ENCODE results near the gene MBD3.
"Not testable (repeated sequence)": the region's sequence is repeated elsewhere in the genome, so short reads cannot be mapped to it uniquely, and the experiment has no call there.

Gene MBD3

DNA sequence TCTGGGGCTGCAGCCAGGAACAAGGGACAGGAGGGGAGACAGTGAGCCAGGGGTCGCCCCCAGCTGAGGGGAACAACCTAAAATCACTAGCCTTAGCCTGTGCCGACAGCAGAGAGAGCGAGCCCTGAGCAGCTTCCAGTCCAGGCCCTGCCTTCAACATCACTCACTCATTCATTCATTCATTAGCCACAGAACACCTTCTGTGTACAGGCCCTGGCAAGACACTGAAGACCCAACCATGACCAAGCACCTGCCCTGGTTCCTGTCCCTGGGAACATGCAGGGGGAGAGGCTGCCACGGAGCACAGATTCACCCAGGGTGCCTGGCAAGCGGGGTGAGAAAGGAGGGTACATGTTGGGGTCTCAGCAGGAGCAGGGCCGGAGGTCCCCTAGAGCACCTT is 29.4 kb downstream of the MBD3 start:
- no peaks in the 10 kb centered on the region for H3K4me1 ChIP-seq (ENCODE audit: insufficient read depth, low read length)
- H3K36me3 ChIP-seq (ENCODE audit: insufficient read depth, low read length), result no peaks in the 10 kb centered on the region
- H3K9me3 ChIP-seq (ENCODE audit: control insufficient read depth, insufficient read depth, low read length), result no peaks in the 10 kb centered on the region
- no peak overlapping the region for H3K9ac ChIP-seq (ENCODE audit: low read depth, low read length)

- no peaks in the 10 kb centered on the region for H3K36me3 ChIP-seq (ENCODE audit: insufficient read depth, low read length)
- no peak overlapping the region for H3K9ac ChIP-seq (ENCODE audit: low read depth, low read length)
Measured at GRCh38 chr19:1561236-1561842, 31.3 kb downstream of the MBD3 start.

DNA sequence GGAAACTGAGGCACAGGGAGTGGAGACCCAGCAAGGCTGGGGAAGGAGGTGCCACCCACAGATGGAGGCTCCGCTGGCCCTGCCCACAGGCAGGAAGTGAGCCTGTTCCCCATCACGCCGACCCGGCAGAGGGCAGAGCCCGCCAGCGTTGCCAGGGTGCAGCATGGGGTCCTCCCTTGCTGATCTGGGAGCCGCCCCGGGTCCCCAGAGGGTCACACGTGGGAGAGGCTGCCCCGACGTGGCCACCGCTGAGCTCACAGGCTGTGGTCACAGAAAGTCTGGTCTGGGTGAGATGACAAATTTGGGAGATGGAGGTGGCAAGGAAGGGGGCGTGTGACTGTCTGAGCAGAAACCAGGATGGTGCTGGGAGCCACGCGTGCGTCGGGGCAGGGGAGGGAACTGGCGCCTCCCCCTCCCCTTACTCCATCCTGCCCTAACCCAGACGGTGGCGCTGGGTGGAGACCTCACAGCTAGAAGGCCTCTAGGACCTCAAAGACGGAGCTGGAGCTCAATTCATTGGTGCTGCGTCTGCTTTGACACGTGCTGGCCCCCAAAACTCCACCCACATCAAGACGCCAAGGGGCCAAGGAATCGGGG is 32.3 kb downstream of the MBD3 start:
- Histone ChIP-seq H3K4me1 (ENCODE audit: insufficient read depth, low read length) (no peaks in the 10 kb centered on the region), H3K9me3 (ENCODE audit: control insufficient read depth, insufficient read depth, low read length) (no peaks in the 10 kb centered on the region), H3K36me3 (ENCODE audit: insufficient read depth, low read length) (no peaks in the 10 kb centered on the region), H3K9ac (ENCODE audit: low read depth, low read length) (no peak overlapping the region)

More at GRCh38 chr19:1561236-1561842, 31.3 kb downstream of the MBD3 start:
- no peaks in the 10 kb centered on the region for H3K9me3 ChIP-seq (ENCODE audit: control insufficient read depth, insufficient read depth, low read length)
- no peaks in the 10 kb centered on the region for H3K4me1 ChIP-seq (ENCODE audit: insufficient read depth, low read length)

DNA sequence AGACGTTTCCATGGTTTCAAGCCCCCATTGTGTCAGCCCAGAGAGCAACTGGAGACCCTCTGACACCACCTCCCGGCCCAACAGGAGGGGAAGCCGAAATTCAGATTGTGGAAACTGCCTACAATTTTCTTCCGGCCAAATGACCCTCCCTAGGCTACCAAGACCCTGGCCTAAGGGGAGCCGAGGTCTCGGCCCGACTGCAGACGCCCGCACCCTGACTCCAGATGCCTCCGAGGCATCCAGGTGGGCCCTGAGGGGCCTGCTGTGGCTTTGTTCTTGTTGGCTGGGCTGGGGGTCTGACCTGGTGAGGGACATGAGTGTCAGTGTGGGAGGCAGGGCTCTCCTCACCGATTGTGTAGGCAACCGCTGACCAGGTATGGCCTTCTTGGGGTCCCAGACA is 34.1 kb downstream of the MBD3 start:
- H3K36me3 ChIP-seq (ENCODE audit: insufficient read depth, low read length), result no peaks in the 10 kb centered on the region
- H3K9ac ChIP-seq (ENCODE audit: low read depth, low read length), result no peak overlapping the region
- H3K4me1 ChIP-seq (ENCODE audit: insufficient read depth, low read length), result no peaks in the 10 kb centered on the region
- H3K9me3 ChIP-seq (ENCODE audit: control insufficient read depth, insufficient read depth, low read length), result no peaks in the 10 kb centered on the region

- no peak overlapping the region for H3K9ac ChIP-seq (ENCODE audit: low read depth, low read length)
- H3K36me3 ChIP-seq (ENCODE audit: insufficient read depth, low read length), result no peaks in the 10 kb centered on the region
- no peaks in the 10 kb centered on the region for H3K9me3 ChIP-seq (ENCODE audit: control insufficient read depth, insufficient read depth, low read length)
- H3K4me1 ChIP-seq (ENCODE audit: insufficient read depth, low read length), result no peaks in the 10 kb centered on the region
Measured at GRCh38 chr19:1556390-1557070, 36.1 kb downstream of the MBD3 start.

DNA sequence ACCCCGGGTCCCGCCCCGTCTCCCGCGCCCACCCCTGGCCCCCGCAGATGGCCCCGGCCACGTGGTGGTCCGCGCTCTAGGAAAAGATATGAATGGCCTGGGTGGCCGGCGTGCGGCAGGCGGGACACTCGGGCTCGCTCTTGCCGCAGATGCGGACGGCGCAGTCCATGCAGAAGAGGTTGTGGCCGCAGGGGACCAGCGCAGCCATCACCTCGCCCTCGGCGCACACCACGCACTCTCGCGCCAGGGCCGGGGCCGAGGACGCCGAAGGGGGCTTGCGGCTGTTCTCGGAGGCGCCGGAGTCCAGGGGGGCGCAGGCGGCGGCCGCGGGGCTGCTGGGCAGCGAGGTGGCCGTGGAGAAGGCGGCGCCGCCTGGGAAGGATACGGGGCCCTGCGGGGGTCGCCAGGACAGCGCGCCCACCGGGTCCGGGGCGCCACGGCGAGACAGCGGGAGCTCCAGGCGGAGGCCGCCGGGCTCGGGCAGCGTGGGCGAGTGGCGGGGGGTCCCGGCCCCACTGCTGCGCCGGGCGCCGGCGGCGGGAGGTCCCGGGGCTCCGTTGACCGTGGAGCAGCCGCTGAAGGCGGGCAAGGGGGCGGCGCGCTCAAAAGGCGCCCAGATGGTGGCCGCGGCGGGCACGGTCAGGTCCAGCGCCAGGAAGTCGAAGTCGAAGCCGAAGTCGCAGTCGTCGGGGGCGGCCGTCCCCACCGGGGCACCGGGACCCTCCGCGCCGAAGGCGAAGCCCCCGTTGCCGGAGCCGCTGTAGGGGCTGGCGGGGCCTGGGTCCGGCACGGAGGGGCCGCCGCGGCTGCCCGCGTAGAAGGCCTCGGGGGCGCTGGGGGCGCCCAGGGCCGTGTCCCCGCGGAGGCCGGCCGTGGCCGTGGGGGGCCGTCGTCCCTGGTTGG is 36.9 kb downstream of the MBD3 start:
- Histone ChIP-seq H3K36me3 (ENCODE audit: insufficient read depth, low read length) (no peaks in the 10 kb centered on the region), H3K9ac (ENCODE audit: low read depth, low read length) (no peak overlapping the region), H3K4me1 (ENCODE audit: insufficient read depth, low read length) (no peaks in the 10 kb centered on the region), H3K9me3 (ENCODE audit: control insufficient read depth, insufficient read depth, low read length) (no peaks in the 10 kb centered on the region)

DNA sequence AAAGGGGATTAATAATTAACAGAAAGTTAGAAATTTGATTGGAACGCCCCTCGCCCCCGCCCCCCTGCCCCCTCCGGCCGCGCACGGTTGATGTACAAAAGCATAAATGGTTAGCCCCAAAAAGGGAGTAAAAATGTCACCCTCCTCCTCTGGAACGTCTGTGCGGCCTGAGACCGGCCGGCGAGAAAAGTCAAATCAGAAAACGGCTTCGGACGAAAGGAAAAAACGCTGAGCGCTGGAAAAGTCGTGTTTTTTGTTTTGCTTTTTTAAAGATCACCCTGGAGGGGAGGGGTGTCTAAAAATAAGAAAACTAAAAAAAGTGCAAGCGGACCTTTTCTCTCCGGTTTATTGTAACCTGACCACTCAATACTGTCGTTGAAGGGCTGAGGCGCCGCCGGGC is 37.7 kb downstream of the MBD3 start:
- H3K4me1 ChIP-seq (ENCODE audit: insufficient read depth, low read length), result no peaks in the 10 kb centered on the region
- H3K9ac ChIP-seq (ENCODE audit: low read depth, low read length), result no peak overlapping the region
- H3K9me3 ChIP-seq (ENCODE audit: control insufficient read depth, insufficient read depth, low read length), result no peaks in the 10 kb centered on the region
- no peaks in the 10 kb centered on the region for H3K36me3 ChIP-seq (ENCODE audit: insufficient read depth, low read length)

GRCh38 chr19:1553415-1553814 is 39.2 kb downstream of the MBD3 start:
- Histone ChIP-seq H3K9me3 (ENCODE audit: control insufficient read depth, insufficient read depth, low read length) (no peaks in the 10 kb centered on the region), H3K36me3 (ENCODE audit: insufficient read depth, low read length) (no peaks in the 10 kb centered on the region), H3K4me1 (ENCODE audit: insufficient read depth, low read length) (no peaks in the 10 kb centered on the region), H3K9ac (ENCODE audit: low read depth, low read length) (no peak overlapping the region)

DNA sequence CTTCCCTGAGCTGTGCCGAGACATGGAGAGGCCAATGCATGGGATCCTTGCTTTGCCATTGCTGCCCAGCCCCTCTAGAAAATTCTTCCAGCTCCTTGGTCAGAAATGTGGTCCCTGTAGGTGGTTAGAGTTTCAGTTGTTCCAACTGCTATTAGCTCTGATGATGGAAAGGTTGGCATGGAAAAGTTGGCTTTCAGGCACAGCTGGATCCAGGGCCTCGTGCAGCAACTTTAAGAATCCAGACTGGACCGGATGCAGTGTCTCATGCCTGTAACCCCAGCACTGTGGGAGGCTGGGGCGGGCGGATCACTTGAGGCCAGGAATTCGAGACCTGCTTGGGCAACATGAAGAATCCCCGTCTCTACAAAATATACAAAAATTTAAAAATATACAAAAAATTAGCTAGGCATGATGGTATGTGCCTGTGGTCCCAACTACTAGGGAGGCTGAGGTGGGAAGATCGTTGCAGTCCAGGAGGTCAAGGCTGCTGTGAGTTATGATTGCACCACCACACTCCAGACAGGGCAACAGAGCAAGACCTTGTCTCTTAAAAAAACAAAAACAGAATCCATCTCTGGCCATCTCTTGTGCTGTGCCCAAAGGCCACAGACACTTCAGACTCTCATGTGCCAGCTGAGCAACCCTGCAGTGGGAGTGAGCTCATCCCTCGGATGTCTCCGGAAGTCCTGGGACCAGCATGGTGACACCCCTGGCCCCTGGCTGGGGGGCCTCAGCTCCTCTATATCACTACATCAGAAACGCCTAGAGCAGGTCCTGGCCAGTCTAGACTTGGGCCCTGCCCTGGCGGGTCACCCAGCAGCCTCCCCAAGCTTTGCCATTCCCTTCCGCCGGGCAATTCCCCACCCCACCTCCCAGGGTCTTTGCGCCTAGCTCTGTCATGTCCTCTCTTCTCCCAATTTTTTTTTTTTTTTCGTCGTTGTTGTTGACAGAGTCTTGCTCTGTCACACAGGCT is 41.3 kb downstream of the MBD3 start:
- H3K36me3 ChIP-seq (ENCODE audit: insufficient read depth, low read length), result no peaks in the 10 kb centered on the region
- H3K9ac ChIP-seq (ENCODE audit: low read depth, low read length), result no peak overlapping the region
- H3K4me1 ChIP-seq (ENCODE audit: insufficient read depth, low read length), result no peaks in the 10 kb centered on the region
- no peaks in the 10 kb centered on the region for H3K9me3 ChIP-seq (ENCODE audit: control insufficient read depth, insufficient read depth, low read length)

DNA sequence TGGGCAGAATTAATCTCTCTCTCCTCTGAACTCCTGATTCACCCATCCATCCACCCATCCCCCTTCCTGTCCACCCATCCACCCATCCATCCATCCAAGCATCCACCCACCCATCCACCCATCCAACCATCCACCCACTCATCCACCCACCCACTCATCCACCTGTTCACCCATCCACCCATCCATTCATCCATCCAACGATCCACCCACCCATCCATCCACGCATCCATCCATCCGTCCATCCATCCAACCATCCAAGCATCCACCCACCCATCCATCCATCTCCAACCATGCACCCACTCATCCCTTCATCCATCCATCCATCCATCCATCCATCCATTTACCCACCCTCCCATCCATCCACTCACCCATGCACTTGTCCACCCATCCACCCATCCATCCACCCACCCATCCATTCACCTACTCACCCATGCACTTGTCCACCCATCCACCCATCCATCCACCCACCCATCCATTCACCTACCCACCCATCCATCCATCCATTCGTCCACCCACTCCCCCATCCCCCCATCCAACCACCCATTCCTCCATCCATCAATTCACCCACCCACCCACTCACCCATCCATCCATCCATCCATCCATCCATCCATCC is 43.2 kb downstream of the MBD3 start:
- no peaks in the 10 kb centered on the region for H3K4me1 ChIP-seq (ENCODE audit: insufficient read depth, low read length)
- H3K36me3 ChIP-seq (ENCODE audit: insufficient read depth, low read length), result no peaks in the 10 kb centered on the region
- no peaks in the 10 kb centered on the region for H3K9me3 ChIP-seq (ENCODE audit: control insufficient read depth, insufficient read depth, low read length)
- no peak overlapping the region for H3K9ac ChIP-seq (ENCODE audit: low read depth, low read length)

DNA sequence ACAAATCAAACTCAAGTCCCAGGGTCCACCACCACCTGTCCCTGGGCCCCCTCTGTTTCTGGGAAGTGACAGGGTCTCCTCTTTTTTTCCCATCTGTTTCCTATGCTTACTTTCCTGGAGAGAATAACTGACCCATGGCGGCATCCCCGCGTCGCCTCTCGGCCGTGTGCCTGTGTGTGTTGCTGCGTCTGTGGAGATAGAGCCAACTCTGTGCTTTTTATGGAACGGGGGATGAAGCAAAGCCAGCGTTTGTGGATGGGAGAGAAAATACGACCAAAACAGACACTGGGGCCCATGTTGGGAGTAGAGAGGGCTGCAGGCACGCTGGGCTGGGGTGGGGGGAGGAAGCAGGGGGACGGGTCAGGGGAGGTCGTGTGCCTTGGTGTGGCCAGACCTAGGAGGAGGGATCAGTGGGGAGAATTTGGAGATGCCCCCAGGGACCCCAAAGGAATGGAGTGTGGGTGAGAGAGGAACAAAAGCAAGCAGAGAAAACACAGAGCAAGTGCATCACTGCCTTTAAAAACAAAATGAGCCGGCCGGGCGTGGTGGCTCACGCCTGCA is 52.2 kb downstream of the MBD3 start:
- no peaks in the 10 kb centered on the region for H3K4me1 ChIP-seq (ENCODE audit: insufficient read depth, low read length)
- no peaks in the 10 kb centered on the region for H3K9me3 ChIP-seq (ENCODE audit: control insufficient read depth, insufficient read depth, low read length)
- H3K9ac ChIP-seq (ENCODE audit: low read depth, low read length), result peak overlapping the region; percentile 12; the same call in 1 of the 2 replicates
- H3K36me3 ChIP-seq (ENCODE audit: insufficient read depth, low read length), result no peaks in the 10 kb centered on the region

DNA sequence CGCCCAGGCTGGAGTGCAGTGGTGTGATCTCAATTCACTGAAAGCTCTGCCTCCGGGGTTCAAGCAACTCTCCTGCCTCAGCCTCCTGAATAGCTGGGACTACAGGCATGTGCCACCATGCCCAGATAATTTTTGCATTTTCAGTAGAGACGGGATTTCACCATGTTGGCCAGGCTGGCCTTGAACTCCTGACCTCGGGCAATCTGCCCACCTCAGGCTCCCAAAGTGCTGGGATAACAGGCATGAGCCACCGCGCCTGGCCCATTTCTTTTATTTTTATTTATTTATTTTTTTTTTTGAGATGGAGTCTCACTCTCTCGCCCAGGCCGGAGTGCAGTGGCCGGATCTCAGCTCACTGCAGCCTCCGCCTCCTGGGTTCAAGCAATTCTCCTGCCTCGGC is 52.9 kb downstream of the MBD3 start:
- H3K36me3 ChIP-seq (ENCODE audit: insufficient read depth, low read length); H3K4me1 ChIP-seq (ENCODE audit: insufficient read depth, low read length); H3K9ac ChIP-seq (ENCODE audit: low read depth, low read length); H3K9me3 ChIP-seq (ENCODE audit: control insufficient read depth, insufficient read depth, low read length): not testable (repeated sequence)

DNA sequence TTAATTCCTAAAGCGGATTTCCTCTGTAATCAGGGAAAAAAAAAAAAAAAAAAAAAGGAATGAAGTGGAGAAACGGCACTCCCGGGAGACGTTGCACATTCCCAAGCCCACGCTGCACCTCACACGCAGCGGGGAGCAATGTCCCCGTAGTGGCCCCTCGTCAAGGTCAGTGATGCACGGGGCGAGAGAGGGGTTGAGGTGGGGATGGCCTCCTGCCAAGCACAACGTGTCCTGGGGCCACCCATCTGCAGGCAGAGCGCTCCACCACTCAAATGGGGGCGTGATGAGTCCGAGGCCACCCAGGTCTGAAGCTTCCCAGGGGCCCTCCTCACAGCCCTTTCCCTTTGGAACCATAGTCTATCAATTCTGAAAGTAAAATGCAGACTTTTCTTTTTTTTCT is 53.7 kb downstream of the MBD3 start:
- H3K4me1 ChIP-seq (ENCODE audit: insufficient read depth, low read length), result no peaks in the 10 kb centered on the region

More for the DNA sequence above, 53.7 kb downstream of the MBD3 start:
- Histone ChIP-seq H3K9me3 (ENCODE audit: control insufficient read depth, insufficient read depth, low read length) (no peaks in the 10 kb centered on the region), H3K9ac (ENCODE audit: low read depth, low read length) (no peak overlapping the region), H3K36me3 (ENCODE audit: insufficient read depth, low read length) (no peaks in the 10 kb centered on the region)
